ENCODE results near the gene MRPL49. TPM values are rescaled to one million over a fixed set of nuclear protein-coding genes. Genes with fewer than 3 reads are reported as not detected.
A peak's percentile ranks its signal among the peaks of the same experiment; 100 is the strongest.

MRPL49 gene
- total RNA-seq, 1 experiment from 2014 or later: 111 TPM

DNA sequence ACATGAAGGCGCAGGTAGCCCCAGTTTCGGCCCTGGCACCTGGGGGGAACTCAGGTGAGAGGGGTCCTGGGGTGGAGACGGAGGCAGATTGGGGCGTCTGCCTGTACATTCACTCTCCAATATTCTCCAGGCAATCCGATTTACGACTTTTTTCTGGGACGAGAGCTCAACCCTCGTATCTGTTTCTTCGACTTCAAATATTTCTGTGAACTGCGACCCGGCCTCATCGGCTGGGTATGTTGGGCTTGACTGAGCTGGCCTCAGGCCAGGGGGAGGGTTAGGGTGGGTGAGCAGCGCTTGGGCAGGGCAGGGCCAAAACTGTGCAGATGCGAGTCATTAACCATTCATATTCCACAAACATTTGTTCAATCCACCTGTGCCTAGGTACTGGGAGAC lies 8.8 kb upstream of the MRPL49 start:
- peak overlapping the region; percentile 79 for H3K27ac ChIP-seq (ENCODE audit: low read length)
- CTCF ChIA-PET: interaction anchor here (0.7 kb wide), 1 partner anchor 203 kb away, joined by 3 read pairs; no protein-coding TSS in a partner anchor
- no peaks in the 10 kb centered on the region for H3K27me3 ChIP-seq (ENCODE audit: control insufficient read depth, insufficient read depth, low read length)
- ATAC-seq (no peak), DNase-seq (ENCODE audit: low read depth, low spot score) (no peak)
- H3K4me1 ChIP-seq (ENCODE audit: control insufficient read depth, insufficient read depth, low read length): peaks cover 30% of the 10 kb centered on the region
- POLR2A ChIA-PET: no interaction called here
- H3K36me3 ChIP-seq (ENCODE audit: control insufficient read depth, insufficient read depth, low read length): no peaks in the 10 kb centered on the region
- in situ Hi-C loops (cut with HindIII; ENCODE audit: low pct_unique_long_range_greater_than_20kb, low sequenced_read_pairs) (no loop called here), intact Hi-C loops (cut with micrococcal nuclease; ENCODE audit: unreplicated experiment) (loop anchor here (10.0 kb wide), 1 partner anchor 269 kb away; the partner anchor contains the start of gene CDC42BPG)
- TF ChIP-seq, protein P1, sequence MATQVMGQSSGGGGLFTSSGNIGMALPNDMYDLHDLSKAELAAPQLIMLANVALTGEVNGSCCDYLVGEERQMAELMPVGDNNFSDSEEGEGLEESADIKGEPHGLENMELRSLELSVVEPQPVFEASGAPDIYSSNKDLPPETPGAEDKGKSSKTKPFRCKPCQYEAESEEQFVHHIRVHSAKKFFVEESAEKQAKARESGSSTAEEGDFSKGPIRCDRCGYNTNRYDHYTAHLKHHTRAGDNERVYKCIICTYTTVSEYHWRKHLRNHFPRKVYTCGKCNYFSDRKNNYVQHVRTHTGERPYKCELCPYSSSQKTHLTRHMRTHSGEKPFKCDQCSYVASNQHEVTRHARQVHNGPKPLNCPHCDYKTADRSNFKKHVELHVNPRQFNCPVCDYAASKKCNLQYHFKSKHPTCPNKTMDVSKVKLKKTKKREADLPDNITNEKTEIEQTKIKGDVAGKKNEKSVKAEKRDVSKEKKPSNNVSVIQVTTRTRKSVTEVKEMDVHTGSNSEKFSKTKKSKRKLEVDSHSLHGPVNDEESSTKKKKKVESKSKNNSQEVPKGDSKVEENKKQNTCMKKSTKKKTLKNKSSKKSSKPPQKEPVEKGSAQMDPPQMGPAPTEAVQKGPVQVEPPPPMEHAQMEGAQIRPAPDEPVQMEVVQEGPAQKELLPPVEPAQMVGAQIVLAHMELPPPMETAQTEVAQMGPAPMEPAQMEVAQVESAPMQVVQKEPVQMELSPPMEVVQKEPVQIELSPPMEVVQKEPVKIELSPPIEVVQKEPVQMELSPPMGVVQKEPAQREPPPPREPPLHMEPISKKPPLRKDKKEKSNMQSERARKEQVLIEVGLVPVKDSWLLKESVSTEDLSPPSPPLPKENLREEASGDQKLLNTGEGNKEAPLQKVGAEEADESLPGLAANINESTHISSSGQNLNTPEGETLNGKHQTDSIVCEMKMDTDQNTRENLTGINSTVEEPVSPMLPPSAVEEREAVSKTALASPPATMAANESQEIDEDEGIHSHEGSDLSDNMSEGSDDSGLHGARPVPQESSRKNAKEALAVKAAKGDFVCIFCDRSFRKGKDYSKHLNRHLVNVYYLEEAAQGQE (IDR thresholded peaks at IDR 0.05; ENCODE audit: insufficient read depth in 1 of 2, low read depth in 2 of 2, low read length in 1 of 2): no peak
- TF ChIP-seq CTCF (IDR thresholded peaks at IDR 0.05) (no peak), TCF7L2 (IDR thresholded peaks at IDR 0.05; ENCODE audit: low read depth, low read length) (no peak; the same call in 1 of the 2 replicates), POLR2AphosphoS5 (IDR thresholded peaks at IDR 0.05; ENCODE audit: low read depth, low read length) (no peak), SIN3A (IDR thresholded peaks at IDR 0.05; ENCODE audit: borderline replicate concordance, insufficient read depth, low read depth, low read length) (no peak)
- H3K4me3 ChIP-seq (ENCODE audit: low read depth in 2 of 2, low read length in 2 of 2): peak overlapping the region; percentile 72 to 93
- BruUV-seq (replicated peaks): no TSS peak
- no peaks in the 10 kb centered on the region for H3K9me3 ChIP-seq (ENCODE audit: control insufficient read depth, insufficient read depth, low read depth, low read length)

- peaks cover 30% of the 10 kb centered on the region for H3K4me1 ChIP-seq (ENCODE audit: control insufficient read depth, insufficient read depth, low read length)
- no peak for ATAC-seq
- H3K27me3 ChIP-seq (ENCODE audit: control insufficient read depth, insufficient read depth, low read length): no peaks in the 10 kb centered on the region
- no peak overlapping the region for H3K4me3 ChIP-seq (ENCODE audit: low read depth in 2 of 2, low read length in 2 of 2)
- no peak for DNase-seq (ENCODE audit: low read depth, low spot score)
- H3K9me3 ChIP-seq (ENCODE audit: control insufficient read depth, insufficient read depth, low read depth, low read length): no peaks in the 10 kb centered on the region
- POLR2A ChIA-PET: interaction anchor here (0.6 kb wide), 1 partner anchor 12 kb away, joined by 7 read pairs; no protein-coding TSS in a partner anchor
- TF ChIP-seq, protein P1 (IDR thresholded peaks at IDR 0.05; ENCODE audit: insufficient read depth in 1 of 2, low read depth in 2 of 2, low read length in 1 of 2): no peak
- TF ChIP-seq POLR2AphosphoS5 (IDR thresholded peaks at IDR 0.05; ENCODE audit: low read depth, low read length) (no peak), CTCF (IDR thresholded peaks at IDR 0.05) (no peak), SIN3A (IDR thresholded peaks at IDR 0.05; ENCODE audit: borderline replicate concordance, insufficient read depth, low read depth, low read length) (no peak), TCF7L2 (IDR thresholded peaks at IDR 0.05; ENCODE audit: low read depth, low read length) (no peak)
- CTCF ChIA-PET: interaction anchor here (0.7 kb wide), 1 partner anchor 203 kb away, joined by 3 read pairs; no protein-coding TSS in a partner anchor
- no peaks in the 10 kb centered on the region for H3K36me3 ChIP-seq (ENCODE audit: control insufficient read depth, insufficient read depth, low read length)
- BruUV-seq (replicated peaks): TSS peak; percentile 70
- intact Hi-C loops (cut with micrococcal nuclease; ENCODE audit: unreplicated experiment) (loop anchor here (10.0 kb wide), 1 partner anchor 269 kb away; the partner anchor contains the start of gene CDC42BPG), in situ Hi-C loops (cut with HindIII; ENCODE audit: low pct_unique_long_range_greater_than_20kb, low sequenced_read_pairs) (no loop called here)
- no peak overlapping the region for H3K27ac ChIP-seq (ENCODE audit: low read length)
These were observed 8.3 kb upstream of the MRPL49 start for GRCh38 chr11:65113839-65114238.

Data from Panc1 (cell line).